Measurements from ENCODE around the gene TLR3. TPM values are rescaled to one million over a fixed set of nuclear protein-coding genes. Genes with fewer than 3 reads are reported as not detected.
A peak's percentile ranks its signal among the peaks of the same experiment; 100 is the strongest.

TLR3 gene
- total RNA-seq, 3 donors from 2014 or later (not counting 1 experiment from before 2014, with no cell fraction given), result 4.9 to 9.5 (median 8.3) TPM

DNA sequence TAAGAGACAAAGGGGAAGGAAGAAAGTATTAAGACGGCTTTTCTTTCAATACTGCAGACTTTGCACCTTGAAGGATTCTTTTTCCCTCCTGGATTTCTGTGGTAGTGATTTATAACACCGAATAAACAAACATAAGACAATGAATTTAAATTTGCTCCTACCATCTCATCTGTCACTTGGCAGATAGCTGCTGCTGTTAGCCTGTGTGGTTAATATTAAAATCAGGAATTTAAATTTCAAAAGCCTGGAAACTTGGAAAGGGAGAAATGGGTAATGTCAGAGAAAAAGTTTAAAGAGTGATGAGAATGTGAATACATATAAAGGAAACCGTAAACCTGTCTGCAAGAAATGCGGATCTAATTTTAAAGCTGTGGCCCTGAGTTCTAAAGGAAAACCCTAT lies 39.0 kb downstream of the TLR3 start:
- peaks cover 37 to 51% of the 10 kb centered on the region in 2 donors for H3K27me3 Mint-ChIP-seq (ENCODE audit: low read depth in 2 of 2)

DNA sequence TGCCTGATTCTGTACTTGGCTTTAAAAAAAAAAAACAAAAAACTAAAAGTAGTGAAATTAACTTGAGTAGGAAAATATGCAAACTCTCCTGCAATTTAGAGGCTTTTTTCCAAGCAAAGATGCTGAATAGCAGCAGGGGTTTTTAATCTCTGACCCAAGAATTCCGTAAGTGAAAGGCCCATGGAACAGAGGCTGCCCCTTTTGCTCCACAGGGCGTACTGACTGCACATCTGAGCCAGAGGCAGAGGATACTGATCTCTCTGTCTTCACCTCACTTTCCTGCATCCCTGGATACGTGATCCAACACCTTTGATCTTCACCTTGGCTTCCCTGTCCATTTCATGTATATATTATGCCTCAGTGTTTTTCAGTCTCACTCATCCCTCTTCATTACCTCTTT lies 39.4 kb downstream of the TLR3 start:
- Mint-ChIP-seq H3K4me1 (peaks cover 4 to 5% of the 10 kb centered on the region in 2 donors), H3K4me3 (no peak overlapping the region), H3K27ac (no peak overlapping the region), H3K9me3 (no peaks in the 10 kb centered on the region), H3K36me3 (no peaks in the 10 kb centered on the region), H3K27me3 (ENCODE audit: low read depth in 2 of 2) (peaks cover 33 to 46% of the 10 kb centered on the region in 2 donors)
- H3K4me3 ChIP-seq (ENCODE audit: low read length), result no peak overlapping the region
- ATAC-seq (no peak), DNase-seq (no peak)
- H3K9me3 ChIP-seq (ENCODE audit: control insufficient read depth, insufficient read depth, low read length), result no peaks in the 10 kb centered on the region
- H3K4me1 ChIP-seq (ENCODE audit: control insufficient read depth, insufficient read depth, low read length), result peaks cover 12% of the 10 kb centered on the region
- H3K27me3 ChIP-seq (ENCODE audit: control insufficient read depth, insufficient read depth, low read length), result peaks cover 19% of the 10 kb centered on the region
- TF ChIP-seq, protein P1, sequence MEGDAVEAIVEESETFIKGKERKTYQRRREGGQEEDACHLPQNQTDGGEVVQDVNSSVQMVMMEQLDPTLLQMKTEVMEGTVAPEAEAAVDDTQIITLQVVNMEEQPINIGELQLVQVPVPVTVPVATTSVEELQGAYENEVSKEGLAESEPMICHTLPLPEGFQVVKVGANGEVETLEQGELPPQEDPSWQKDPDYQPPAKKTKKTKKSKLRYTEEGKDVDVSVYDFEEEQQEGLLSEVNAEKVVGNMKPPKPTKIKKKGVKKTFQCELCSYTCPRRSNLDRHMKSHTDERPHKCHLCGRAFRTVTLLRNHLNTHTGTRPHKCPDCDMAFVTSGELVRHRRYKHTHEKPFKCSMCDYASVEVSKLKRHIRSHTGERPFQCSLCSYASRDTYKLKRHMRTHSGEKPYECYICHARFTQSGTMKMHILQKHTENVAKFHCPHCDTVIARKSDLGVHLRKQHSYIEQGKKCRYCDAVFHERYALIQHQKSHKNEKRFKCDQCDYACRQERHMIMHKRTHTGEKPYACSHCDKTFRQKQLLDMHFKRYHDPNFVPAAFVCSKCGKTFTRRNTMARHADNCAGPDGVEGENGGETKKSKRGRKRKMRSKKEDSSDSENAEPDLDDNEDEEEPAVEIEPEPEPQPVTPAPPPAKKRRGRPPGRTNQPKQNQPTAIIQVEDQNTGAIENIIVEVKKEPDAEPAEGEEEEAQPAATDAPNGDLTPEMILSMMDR (IDR thresholded peaks at IDR 0.05), result no peak
- no peaks in the 10 kb centered on the region for H3K36me3 ChIP-seq (ENCODE audit: control insufficient read depth, insufficient read depth, low read length)
- no peak overlapping the region for H3K27ac ChIP-seq (ENCODE audit: low read length)
- 91% methylated on average over 3 of the region's 3 CpGs for WGBS (ENCODE audit: insufficient coverage)
- intact Hi-C loops (cut with micrococcal nuclease), result no loop called here

More for the DNA sequence above, 39.0 kb downstream of the TLR3 start:
- Mint-ChIP-seq H3K36me3 (no peaks in the 10 kb centered on the region), H3K27ac (no peak overlapping the region), H3K9me3 (no peaks in the 10 kb centered on the region), H3K4me3 (peak overlapping the region; percentile 13), H3K4me1 (peaks cover 4 to 5% of the 10 kb centered on the region in 2 donors)
- Histone ChIP-seq H3K27ac (ENCODE audit: low read length) (no peak overlapping the region), H3K4me3 (ENCODE audit: low read length) (no peak overlapping the region), H3K27me3 (ENCODE audit: control insufficient read depth, insufficient read depth, low read length) (peaks cover 19% of the 10 kb centered on the region), H3K9me3 (ENCODE audit: control insufficient read depth, insufficient read depth, low read length) (no peaks in the 10 kb centered on the region), H3K4me1 (ENCODE audit: control insufficient read depth, insufficient read depth, low read length) (peaks cover 12% of the 10 kb centered on the region), H3K36me3 (ENCODE audit: control insufficient read depth, insufficient read depth, low read length) (no peaks in the 10 kb centered on the region)
- no peak for ATAC-seq
- TF ChIP-seq, protein P1 (IDR thresholded peaks at IDR 0.05), result no peak
- WGBS (ENCODE audit: insufficient coverage), result 92% methylated on average over 2 of the region's 4 CpGs
- no peak for DNase-seq
- intact Hi-C loops (cut with micrococcal nuclease), result no loop called here

DNA sequence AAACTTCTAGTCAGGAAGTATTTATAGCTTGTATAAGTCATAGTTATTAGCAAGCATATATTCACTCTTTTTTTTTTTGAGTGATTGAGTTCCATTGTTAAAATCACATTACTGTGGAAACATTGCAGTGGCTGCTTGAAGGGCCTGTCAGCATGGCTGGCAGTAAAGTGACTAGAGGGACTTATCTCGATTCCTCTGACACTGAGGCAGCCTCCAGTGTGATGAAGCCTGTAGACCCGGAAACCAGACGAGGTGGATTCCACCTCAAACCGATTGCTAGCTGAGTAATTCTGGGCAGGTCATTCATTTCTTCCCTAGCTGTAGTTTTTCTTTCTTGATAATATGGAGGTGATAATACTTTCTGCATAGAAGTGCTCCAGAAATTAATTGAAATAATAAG lies 40.3 kb downstream of the TLR3 start:
- no peak overlapping the region for H3K27ac ChIP-seq (ENCODE audit: low read length)
- H3K4me1 ChIP-seq (ENCODE audit: control insufficient read depth, insufficient read depth, low read length), result peaks cover 10% of the 10 kb centered on the region
- DNase-seq (no peak), ATAC-seq (no peak)
- WGBS (ENCODE audit: insufficient coverage), result 86% methylated on average over 4 of the region's 4 CpGs
- peaks cover 27 to 39% of the 10 kb centered on the region in 2 donors for H3K27me3 Mint-ChIP-seq (ENCODE audit: low read depth in 2 of 2)
- H3K36me3 Mint-ChIP-seq, result no peaks in the 10 kb centered on the region
- H3K36me3 ChIP-seq (ENCODE audit: control insufficient read depth, insufficient read depth, low read length), result no peaks in the 10 kb centered on the region
- no peak overlapping the region for H3K4me3 Mint-ChIP-seq
- H3K27me3 ChIP-seq (ENCODE audit: control insufficient read depth, insufficient read depth, low read length), result peaks cover 14% of the 10 kb centered on the region
- H3K27ac Mint-ChIP-seq, result no peak overlapping the region
- TF ChIP-seq, protein P1 (IDR thresholded peaks at IDR 0.05), result no peak
- H3K4me1 Mint-ChIP-seq, result peaks cover 2 to 5% of the 10 kb centered on the region in 2 donors
- no peak overlapping the region for H3K4me3 ChIP-seq (ENCODE audit: low read length)
- H3K9me3 ChIP-seq (ENCODE audit: control insufficient read depth, insufficient read depth, low read length), result no peaks in the 10 kb centered on the region
- intact Hi-C loops (cut with micrococcal nuclease), result no loop called here
- no peaks in the 10 kb centered on the region for H3K9me3 Mint-ChIP-seq

DNA sequence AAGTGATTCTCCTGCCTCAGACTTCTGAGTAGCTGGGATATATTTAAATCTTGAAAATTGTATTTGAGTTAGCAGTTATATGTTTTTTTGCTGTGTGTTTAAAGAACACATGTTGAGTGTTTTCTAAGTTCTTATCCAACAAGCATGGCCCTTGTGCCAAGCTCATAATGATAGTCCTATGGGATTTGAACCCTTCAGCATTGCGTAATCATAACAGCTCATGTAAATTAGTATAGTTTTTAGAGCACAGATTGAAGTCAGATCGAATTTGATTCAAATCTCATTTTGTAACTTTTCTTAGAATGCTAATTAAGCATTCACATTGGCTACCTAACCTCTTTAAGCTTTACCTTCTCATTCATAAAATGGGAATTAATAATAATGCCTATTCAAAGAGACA lies 47.7 kb downstream of the TLR3 start:
- Mint-ChIP-seq H3K4me1 (no peaks in the 10 kb centered on the region), H3K27me3 (ENCODE audit: low read depth in 2 of 2) (peaks cover 11 to 12% of the 10 kb centered on the region in 2 donors), H3K36me3 (no peaks in the 10 kb centered on the region), H3K27ac (no peak overlapping the region), H3K4me3 (no peak overlapping the region), H3K9me3 (no peaks in the 10 kb centered on the region)
- Histone ChIP-seq H3K27me3 (ENCODE audit: control insufficient read depth, insufficient read depth, low read length) (no peaks in the 10 kb centered on the region), H3K4me1 (ENCODE audit: control insufficient read depth, insufficient read depth, low read length) (no peaks in the 10 kb centered on the region), H3K9me3 (ENCODE audit: control insufficient read depth, insufficient read depth, low read length) (no peaks in the 10 kb centered on the region), H3K4me3 (ENCODE audit: low read length) (no peak overlapping the region), H3K27ac (ENCODE audit: low read length) (no peak overlapping the region), H3K36me3 (ENCODE audit: control insufficient read depth, insufficient read depth, low read length) (no peaks in the 10 kb centered on the region)
- DNase-seq (no peak), ATAC-seq (no peak)
- TF ChIP-seq, protein P1 (IDR thresholded peaks at IDR 0.05), result no peak
- WGBS (ENCODE audit: insufficient coverage), result 88% methylated on average over 1 of the region's 2 CpGs
- intact Hi-C loops (cut with micrococcal nuclease), result no loop called here
